Testis (tissue), 2 donors: ENCODE data around the gene XG.
"Not testable (repeated sequence)": the region's sequence is repeated elsewhere in the genome, so short reads cannot be mapped to it uniquely, and the experiment has no call there.

Source experiments
- POLR2A ChIP-seq: fragments of 450-650 bp; IDR thresholded peaks from one replicate; pipeline ENCODE4 v1.6.1; 2017; ENCODE audit warnings: antibody characterized with exemption, mild to moderate bottlenecking, moderate library complexity
- TF ChIP-seq, protein P1 (sequence below), 3 experiments: fragments of 450-650 bp in 2 of 3; fragments of 200-600 bp in 1 of 3; sonication (generic) in 1 of 3; IDR thresholded peaks; one replicate each; pipeline ENCODE4 v1.5.1; 2016 to 2019; ENCODE audit warnings: antibody characterized with exemption in 3 of 3, mild to moderate bottlenecking in 2 of 3, moderate library complexity in 1 of 3

GRCh38 chrX:2752441-2752840 is 601 bp downstream of the XG start:
- TF ChIP-seq, protein P1, sequence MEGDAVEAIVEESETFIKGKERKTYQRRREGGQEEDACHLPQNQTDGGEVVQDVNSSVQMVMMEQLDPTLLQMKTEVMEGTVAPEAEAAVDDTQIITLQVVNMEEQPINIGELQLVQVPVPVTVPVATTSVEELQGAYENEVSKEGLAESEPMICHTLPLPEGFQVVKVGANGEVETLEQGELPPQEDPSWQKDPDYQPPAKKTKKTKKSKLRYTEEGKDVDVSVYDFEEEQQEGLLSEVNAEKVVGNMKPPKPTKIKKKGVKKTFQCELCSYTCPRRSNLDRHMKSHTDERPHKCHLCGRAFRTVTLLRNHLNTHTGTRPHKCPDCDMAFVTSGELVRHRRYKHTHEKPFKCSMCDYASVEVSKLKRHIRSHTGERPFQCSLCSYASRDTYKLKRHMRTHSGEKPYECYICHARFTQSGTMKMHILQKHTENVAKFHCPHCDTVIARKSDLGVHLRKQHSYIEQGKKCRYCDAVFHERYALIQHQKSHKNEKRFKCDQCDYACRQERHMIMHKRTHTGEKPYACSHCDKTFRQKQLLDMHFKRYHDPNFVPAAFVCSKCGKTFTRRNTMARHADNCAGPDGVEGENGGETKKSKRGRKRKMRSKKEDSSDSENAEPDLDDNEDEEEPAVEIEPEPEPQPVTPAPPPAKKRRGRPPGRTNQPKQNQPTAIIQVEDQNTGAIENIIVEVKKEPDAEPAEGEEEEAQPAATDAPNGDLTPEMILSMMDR (IDR thresholded peaks at IDR 0.05): not testable (repeated sequence)
- TF ChIP-seq POLR2A: not testable (repeated sequence)
